NOMO-1 treated with DMSO at 0.1 percent for 48 hours (cell line): Measurements from ENCODE around the gene FBXO46.
"Not testable (repeated sequence)": the region's sequence is repeated elsewhere in the genome, so short reads cannot be mapped to it uniquely, and the experiment has no call there.

Experiments used
- DNase-seq: peaks from one replicate; lab custom pipeline; 2025; ENCODE audit not compliant: unreplicated experiment; lab: John Stamatoyannopoulos, UW

Gene FBXO46

DNA sequence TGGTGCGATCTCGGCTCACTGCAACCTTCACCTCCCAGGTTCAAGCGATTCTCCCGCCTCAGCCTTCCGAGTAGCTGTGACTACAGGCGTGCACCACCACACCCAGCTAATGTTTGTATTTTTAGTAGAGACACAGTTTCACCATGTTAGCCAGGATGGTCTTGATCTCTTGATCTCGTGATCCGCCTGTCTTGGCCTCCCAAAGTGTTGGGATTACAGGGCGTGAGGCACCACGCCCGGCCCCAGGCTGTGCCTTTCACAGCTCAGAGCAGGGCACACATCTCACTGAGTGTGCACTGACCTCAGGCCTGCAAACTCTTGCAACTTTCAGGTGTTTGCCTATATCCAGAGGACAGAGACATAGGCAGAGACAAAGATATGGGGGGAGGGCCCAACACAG lies 45.7 kb downstream of the FBXO46 start:
- DNase-seq, result not testable (repeated sequence)

- DNase-seq, result no peak
Observed at GRCh38 chr19:45682908-45683307, 47.8 kb downstream of the FBXO46 start.

DNA sequence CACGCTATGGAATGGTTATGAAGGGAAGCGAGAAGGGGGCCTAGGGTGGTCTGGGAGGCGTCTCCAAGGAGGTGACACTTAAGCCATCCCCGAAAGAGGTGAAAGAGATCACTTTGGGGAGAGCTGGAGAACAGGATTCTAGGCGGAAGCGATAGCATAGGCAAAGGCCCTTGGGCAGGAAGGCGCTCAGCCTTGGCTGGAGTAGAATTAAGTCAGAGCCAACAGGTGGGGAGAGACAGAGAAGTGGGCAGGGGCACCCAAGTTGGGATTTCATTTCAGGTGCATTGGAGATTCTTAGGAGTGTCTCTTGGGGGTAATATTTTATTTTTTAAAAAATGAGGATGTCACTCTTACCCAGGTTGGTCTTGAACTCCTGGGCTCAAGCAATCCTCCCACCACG lies 48.6 kb downstream of the FBXO46 start:
- no peak for DNase-seq

- DNase-seq, result peak; percentile 83
Observed at GRCh38 chr19:45681391-45682015, 49.2 kb downstream of the FBXO46 start.

DNA sequence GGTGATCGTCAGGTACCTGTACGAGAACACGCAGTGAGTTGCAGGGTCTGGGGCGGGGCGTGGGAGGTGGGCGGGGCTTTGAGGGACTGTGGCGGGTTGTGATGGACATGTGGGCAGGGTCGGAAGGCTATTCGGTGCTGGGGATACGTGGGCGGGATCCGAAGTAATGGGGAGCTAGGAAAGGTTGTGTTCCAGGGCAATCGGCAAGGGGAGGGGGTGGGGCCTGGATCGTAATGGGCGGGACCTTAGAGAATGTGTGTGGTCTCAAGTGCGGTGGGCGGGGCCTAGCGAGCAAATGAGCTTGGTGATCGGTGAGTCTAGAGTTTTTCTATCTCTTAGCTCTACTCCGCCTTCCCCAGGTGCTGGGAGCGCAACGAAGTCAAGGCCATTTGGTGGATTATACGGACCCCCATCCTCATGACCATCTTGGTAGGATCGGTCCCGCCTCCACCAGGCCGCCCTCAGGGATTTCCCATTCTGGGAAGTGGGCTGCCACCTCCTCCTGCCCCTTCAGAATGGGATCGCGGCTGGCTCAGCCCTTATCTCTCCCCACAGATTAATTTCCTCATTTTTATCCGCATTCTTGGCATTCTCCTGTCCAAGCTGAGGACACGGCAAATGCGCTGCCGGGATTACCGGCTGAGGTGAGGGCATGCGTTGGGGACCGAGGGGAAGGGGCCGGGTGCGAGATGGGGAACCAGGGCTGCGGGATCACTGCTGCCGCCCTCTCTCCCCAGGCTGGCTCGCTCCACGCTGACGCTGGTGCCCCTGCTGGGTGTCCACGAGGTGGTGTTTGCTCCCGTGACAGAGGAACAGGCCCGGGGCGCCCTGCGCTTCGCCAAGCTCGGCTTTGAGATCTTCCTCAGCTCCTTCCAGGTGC lies 53.1 kb downstream of the FBXO46 start:
- DNase-seq, result no peak

GRCh38 chr19:45676851-45677263 lies 53.8 kb downstream of the FBXO46 start:
- DNase-seq, result no peak

DNA sequence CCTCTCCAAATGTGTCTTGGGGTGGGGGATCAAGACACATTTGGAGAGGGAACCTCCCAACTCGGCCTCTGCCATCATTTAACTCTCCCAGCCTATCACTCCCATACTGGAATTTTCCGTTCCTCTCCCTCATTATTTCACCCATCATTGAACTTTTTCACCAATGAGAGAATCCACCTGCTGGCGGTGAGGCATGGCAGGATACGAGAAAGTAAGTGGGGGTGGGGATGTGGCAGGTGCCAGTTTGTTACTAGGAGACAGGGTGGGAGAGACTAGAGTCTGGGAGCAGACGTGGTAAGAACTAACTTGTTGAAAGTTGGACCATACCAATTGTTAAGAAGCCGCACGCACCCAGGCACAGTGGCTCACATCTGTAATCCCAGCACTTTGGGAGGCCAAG lies 55.8 kb downstream of the FBXO46 start:
- no peak for DNase-seq

DNA sequence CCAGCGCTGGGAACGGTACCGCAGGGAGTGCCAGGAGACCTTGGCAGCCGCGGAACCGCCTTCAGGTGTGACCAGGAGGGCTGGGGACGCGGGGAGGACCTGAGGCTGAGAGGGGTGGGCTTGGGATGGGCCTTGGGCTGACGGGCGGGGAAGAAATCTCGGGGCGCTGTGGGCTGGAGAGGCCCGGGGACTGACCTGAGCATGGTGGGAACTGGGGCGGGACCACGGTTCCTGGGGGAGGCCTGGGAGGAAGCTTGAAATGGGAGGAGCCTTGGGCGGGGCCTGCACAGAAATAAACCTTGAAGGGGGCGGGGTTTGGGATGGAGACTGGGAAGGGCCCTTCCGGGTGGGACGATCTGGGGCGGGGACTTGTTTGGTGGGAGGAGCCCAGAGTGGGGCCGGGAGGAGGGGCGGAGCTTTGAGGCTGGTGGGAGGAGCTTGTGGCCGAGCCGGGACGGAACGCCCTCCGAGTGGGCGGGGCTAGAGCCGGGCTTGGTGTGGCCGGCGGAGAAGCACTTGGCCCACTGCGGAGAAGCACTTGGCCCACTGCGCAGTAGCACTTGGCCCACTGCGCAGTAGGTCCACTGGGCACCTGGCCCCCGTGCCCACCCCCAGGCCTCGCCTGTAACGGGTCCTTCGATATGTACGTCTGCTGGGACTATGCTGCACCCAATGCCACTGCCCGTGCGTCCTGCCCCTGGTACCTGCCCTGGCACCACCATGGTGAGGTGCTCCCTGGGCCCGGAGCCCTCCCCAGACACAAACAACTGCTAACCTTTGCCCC lies 59.8 kb downstream of the FBXO46 start:
- peak; percentile 33 for DNase-seq

DNA sequence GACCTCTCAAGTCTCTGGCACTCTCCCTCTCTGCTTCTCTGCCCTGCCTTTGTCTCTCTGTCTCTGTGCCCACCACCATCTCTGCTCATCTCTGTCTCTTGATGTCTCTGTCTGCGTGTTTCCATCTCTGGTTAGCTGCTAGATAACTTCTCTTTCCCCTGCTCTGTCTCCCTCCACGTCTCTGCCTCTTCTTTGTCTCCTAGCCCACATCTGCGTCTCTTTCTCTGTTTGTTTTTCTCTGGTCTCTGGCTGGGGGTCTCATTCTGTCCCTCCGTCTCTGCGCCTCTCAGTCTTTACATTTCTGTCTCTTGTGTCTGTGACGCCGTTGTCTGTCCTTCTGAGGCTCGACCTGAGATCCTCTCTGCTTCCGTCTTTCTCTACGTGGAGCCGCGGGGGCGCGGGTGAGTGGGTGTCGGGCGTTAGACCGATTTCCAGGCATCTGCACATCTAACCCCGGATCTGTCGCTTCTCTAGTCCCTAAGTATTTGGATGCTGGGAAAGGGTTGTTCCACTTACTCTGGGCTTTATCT lies 62.3 kb downstream of the FBXO46 start:
- no peak for DNase-seq

DNA sequence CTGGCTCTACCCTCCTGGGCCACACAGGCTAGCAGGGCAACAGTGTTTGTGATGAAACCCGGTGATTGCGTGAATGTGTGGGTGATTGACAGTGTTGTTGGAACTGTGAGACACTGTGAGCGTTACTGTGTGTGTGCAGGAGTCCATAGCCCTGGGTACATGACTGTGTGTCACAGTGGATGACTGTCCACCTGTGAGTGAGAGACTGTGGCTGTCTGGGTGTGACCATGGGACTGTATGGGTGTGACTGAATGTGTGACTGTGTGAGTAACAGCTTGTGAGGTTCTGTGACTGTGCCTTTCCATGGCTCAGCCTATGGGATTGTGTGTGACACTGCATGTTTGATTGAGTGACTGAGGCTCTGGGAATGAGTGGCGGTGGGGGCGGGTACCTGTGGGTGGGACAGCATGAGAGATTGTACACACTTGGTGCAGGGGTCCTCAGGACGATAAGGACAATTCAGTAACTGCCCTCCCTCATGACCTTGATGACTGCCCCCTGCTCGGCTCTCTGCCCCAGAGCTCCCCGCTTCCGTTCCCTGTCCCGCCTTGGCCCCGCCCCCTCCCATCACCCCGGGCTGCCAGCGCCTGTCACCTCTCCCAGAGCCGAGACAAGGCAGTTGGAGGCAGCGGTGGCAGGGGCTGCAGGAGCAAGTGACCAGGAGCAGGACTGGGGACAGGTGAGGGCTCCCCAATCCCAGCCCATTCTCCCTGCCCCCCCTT lies 62.9 kb downstream of the FBXO46 start, which contains the start of gene GIPR:
Gene GIPR (plus strand): TSS at position 602 of the 722 bp plus-strand sequence. CDS start 1,300 bp downstream, outside the sequence.
- DNase-seq, result peak; percentile 33

- DNase-seq, result no peak
Observed at GRCh38 chr19:45664575-45664974, 66.1 kb downstream of the FBXO46 start.

DNA sequence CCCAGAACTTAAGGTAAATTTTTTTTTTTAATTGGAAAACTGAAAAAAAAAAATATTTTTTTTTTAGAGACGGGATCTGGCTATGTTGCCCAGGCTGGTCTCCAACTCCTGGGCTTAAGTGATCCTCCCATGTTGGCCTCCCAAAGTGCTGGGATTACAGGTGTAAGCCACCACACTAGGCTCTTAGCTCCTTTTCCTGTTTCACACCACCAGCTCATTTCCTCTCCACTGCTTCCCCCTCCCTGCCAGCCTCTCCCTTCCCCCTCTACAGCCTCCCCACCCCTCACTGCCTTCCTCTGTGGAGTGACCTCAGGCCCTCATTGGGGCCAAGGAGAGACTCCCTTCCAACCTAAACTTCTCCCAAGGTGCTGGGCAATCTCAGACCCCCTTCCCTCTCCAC lies 66.9 kb downstream of the FBXO46 start:
- DNase-seq, result no peak

DNA sequence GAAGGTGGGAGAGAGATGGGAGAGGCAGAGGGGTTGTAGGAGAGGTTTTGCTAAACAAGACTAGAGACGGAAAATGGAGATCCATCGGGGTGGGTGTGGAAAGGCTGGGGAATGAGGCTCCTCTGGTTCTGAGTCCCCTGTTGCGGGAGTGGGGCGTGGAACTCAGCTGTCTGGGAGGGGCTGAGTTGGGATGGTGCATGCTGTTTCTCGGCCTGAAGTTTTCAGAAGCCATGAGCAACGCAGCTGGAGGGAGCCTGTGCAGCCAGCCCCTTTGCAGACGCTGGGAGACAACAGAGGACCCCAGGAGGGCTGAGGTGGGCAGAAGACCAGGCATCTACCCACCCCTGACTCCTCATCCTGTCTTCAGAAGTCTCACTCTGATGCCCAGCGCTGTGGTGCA lies 70.1 kb downstream of the FBXO46 start:
- no peak for DNase-seq
